ENCODE data around the gene SPATS1. TPM values are rescaled to one million over a fixed set of nuclear protein-coding genes. Genes with fewer than 3 reads are reported as not detected.

SPATS1 gene
- total RNA-seq (not detected), polyA plus RNA-seq (not detected)

DNA sequence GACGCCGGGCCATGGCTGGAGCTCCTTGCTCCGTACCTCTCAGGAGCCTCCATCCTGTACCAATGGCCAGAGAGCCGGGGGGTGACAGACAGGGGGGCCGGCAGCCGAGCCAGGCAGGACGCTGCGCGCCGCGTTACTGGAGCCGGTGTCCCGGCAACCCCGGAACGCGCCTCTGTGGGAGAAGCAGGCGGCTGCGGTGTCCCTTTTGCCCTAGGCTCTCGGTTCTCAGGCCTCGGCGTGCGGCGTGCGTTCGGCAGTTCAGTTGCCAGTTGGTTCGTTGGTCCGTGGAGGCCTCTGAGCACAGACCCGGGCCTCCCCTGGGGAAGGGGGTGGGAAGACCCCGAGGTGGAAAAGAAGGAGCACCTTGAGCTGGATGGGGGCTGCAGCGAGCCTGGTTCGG is at the start of gene SPATS1:
Gene SPATS1, plus strand, starts transcription at position 162 of the 400 bp plus-strand sequence. CDS start 446 bp downstream, outside the sequence.
- CTCF ChIA-PET (ENCODE audit: partially characterized antibody): interaction anchor here (0.7 to 3.0 kb wide), 3 partner anchors 74 to 237 kb away, joined by 4 to 14 read pairs (median 7); no protein-coding TSS in a partner anchor
- no peak within 1 kb of the TSS for H3K4me3 ChIP-seq (ENCODE audit: low read length in 2 of 2)
- H3K27ac ChIP-seq (ENCODE audit: low read depth, low read length): no peak within 1 kb of the TSS
- intact Hi-C loops (cut with micrococcal nuclease): no loop called here
- Mint-ChIP-seq H3K27ac (peak within 1 kb of the TSS in 1 of 7 donors; percentile 57), H3K4me1 (no peaks in the 10 kb centered on the region), H3K27me3 (peaks cover 40 to 50% of the 10 kb centered on the region in 2 donors), H3K4me3 (no peak within 1 kb of the TSS), H3K36me3 (no peaks in the 10 kb centered on the region), H3K9me3 (no peaks in the 10 kb centered on the region)
- no peak for DNase-seq
- no peaks in the 10 kb centered on the region for H3K9me3 ChIP-seq (ENCODE audit: control insufficient read depth in 1 of 2, low read length in 2 of 2)
- H3K27me3 ChIP-seq (ENCODE audit: insufficient read depth, low read length): peaks cover 14% of the 10 kb centered on the region
- H3K4me1 ChIP-seq (ENCODE audit: insufficient read depth, low read length): no peaks in the 10 kb centered on the region
- no peaks in the 10 kb centered on the region for H3K36me3 ChIP-seq (ENCODE audit: insufficient read depth, low read length)
- POLR2A ChIA-PET (ENCODE audit: partially characterized antibody): interaction anchor here (1.1 kb wide), 1 partner anchor 45 kb away, joined by 5 read pairs; the partner anchor contains the start of gene CDC5L

- intact Hi-C loops (cut with micrococcal nuclease): no loop called here
- H3K9me3 ChIP-seq (ENCODE audit: control insufficient read depth in 1 of 2, low read length in 2 of 2): no peaks in the 10 kb centered on the region
- Mint-ChIP-seq H3K9me3 (peaks cover 0 to 5% (median 0%) of the 10 kb centered on the region in 8 donors), H3K4me1 (peaks cover 0 to 10% (median 3%) of the 10 kb centered on the region in 4 donors), H3K27me3 (peaks cover 57 to 59% of the 10 kb centered on the region in 2 donors), H3K36me3 (no peaks in the 10 kb centered on the region), H3K4me3 (no peak overlapping the region), H3K27ac (no peak overlapping the region)
- H3K27ac ChIP-seq (ENCODE audit: low read depth, low read length): no peak overlapping the region
- DNase-seq: no peak
- peaks cover 15% of the 10 kb centered on the region for H3K4me1 ChIP-seq (ENCODE audit: insufficient read depth, low read length)
- H3K27me3 ChIP-seq (ENCODE audit: insufficient read depth, low read length): peaks cover 22% of the 10 kb centered on the region
- POLR2A ChIA-PET (ENCODE audit: partially characterized antibody): no interaction called here
- no peaks in the 10 kb centered on the region for H3K36me3 ChIP-seq (ENCODE audit: insufficient read depth, low read length)
- CTCF ChIA-PET (ENCODE audit: partially characterized antibody): interaction anchor here (0.7 to 1.3 kb wide), 2 partner anchors 24 to 130 kb away, joined by 3 to 4 read pairs; no protein-coding TSS in a partner anchor
- no peak overlapping the region for H3K4me3 ChIP-seq (ENCODE audit: low read length in 2 of 2)
Observed at GRCh38 chr6:44292661-44293365, 49.6 kb upstream of the SPATS1 start.

GRCh38 chr6:44294832-44295791 is 47.3 kb upstream of the SPATS1 start:
- H3K36me3 Mint-ChIP-seq: peaks cover 1 to 3% of the 10 kb centered on the region in 2 donors
- peaks cover 18% of the 10 kb centered on the region for H3K4me1 ChIP-seq (ENCODE audit: insufficient read depth, low read length)
- intact Hi-C loops (cut with micrococcal nuclease): no loop called here
- peaks cover 48 to 49% of the 10 kb centered on the region in 2 donors for H3K27me3 Mint-ChIP-seq
- no peak for DNase-seq
- H3K4me3 ChIP-seq (ENCODE audit: low read length in 2 of 2): no peak overlapping the region
- ChIA-PET POLR2A (ENCODE audit: partially characterized antibody) (interaction anchor here (0.8 to 1.5 kb wide), 3 partner anchors 10 to 38 kb away, joined by 3 to 5 read pairs (median 3); partner anchors contain the start of genes AARS2 and SLC35B2), CTCF (ENCODE audit: partially characterized antibody) (interaction anchor here (0.9 to 3.1 kb wide), 5 partner anchors 10 to 122 kb away, joined by 3 to 16 read pairs (median 4); partner anchors contain the start of gene AARS2)
- no peak overlapping the region for H3K27ac ChIP-seq (ENCODE audit: low read depth, low read length)
- H3K36me3 ChIP-seq (ENCODE audit: insufficient read depth, low read length): no peaks in the 10 kb centered on the region
- peaks cover 0 to 5% (median 0%) of the 10 kb centered on the region in 8 donors for H3K9me3 Mint-ChIP-seq
- no peak overlapping the region for H3K27ac Mint-ChIP-seq
- no peaks in the 10 kb centered on the region for H3K9me3 ChIP-seq (ENCODE audit: control insufficient read depth in 1 of 2, low read length in 2 of 2)
- peak overlapping the region in 1 of 8 donors; percentile 50 for H3K4me3 Mint-ChIP-seq
- peaks cover 0 to 23% (median 5%) of the 10 kb centered on the region in 4 donors for H3K4me1 Mint-ChIP-seq
- H3K27me3 ChIP-seq (ENCODE audit: insufficient read depth, low read length): peaks cover 26% of the 10 kb centered on the region

DNA sequence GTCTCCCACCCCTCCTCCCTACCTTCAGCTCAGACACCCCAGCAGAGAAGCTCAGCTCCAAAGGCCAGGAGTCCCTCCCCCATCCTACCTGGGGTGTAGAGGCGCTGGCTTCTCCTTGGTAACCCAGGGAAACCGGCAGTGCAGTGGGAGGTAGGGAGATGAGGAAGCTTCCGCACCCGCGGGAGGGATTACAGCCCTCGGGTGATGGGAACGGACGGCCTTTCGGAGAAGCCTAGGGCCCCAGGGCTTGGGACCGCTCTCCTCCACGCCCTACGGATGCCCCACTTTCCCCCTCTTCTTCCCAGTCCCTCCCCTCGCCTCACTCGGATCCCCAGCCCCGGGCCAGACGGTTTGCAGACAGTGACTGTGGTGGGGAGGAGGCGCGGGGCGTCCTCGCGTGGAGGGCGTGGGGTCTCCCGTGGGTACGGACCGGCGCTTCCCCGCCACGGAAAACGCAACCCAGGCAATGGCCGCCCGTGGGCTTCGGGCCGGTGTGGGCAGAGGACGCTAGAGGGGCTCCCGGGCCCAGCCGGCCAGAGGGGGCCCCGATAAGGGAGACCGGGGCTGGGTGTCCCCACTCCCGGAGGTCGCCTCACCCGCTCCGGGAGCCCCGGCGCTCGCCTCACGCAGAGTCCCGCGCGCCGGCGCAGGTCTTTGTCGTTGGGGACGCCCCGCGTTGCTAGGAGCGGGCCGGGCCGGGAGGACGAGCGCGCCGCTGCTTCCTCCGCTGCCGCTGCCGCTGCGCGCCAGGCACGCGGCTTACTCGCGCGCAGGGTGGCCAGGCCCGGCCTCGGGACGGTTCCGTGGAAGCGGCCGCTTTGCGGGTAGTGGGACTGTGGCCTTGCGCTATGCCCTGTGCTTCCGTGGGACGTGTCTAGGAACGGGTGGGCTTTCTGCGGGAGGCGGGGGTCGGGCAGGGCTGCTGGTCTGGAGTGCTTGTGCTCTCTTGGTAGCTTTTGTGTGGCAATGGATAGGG is 45.1 kb upstream of the SPATS1 start:
- H3K36me3 ChIP-seq (ENCODE audit: insufficient read depth, low read length): peaks cover 7% of the 10 kb centered on the region
- H3K9me3 ChIP-seq (ENCODE audit: control insufficient read depth in 1 of 2, low read length in 2 of 2): no peaks in the 10 kb centered on the region
- Mint-ChIP-seq H3K4me3 (peak overlapping the region in 7 of 8 donors; percentile 27 to 70 (median 51)), H3K27ac (no peak overlapping the region), H3K9me3 (peaks cover 0 to 5% (median 0%) of the 10 kb centered on the region in 8 donors), H3K36me3 (peaks cover 20 to 22% of the 10 kb centered on the region in 2 donors), H3K27me3 (peaks cover 30 to 34% of the 10 kb centered on the region in 2 donors), H3K4me1 (peaks cover 0 to 23% (median 5%) of the 10 kb centered on the region in 4 donors)
- intact Hi-C loops (cut with micrococcal nuclease): no loop called here
- peaks cover 26% of the 10 kb centered on the region for H3K27me3 ChIP-seq (ENCODE audit: insufficient read depth, low read length)
- no peak overlapping the region for H3K27ac ChIP-seq (ENCODE audit: low read depth, low read length)
- H3K4me1 ChIP-seq (ENCODE audit: insufficient read depth, low read length): peaks cover 18% of the 10 kb centered on the region
- ChIA-PET CTCF (ENCODE audit: partially characterized antibody) (interaction anchor here (1.4 to 1.8 kb wide), 2 partner anchors 16 to 29 kb away, joined by 4 to 5 read pairs; partner anchors contain the start of gene AARS2), POLR2A (ENCODE audit: partially characterized antibody) (interaction anchor here (1.4 to 1.5 kb wide), 2 partner anchors 8 to 50 kb away, joined by 3 to 5 read pairs; partner anchors contain the start of gene HSP90AB1)
- peak; percentile 31 to 51 (median 43) for DNase-seq
- peak overlapping the region in 1 of 2 donors; percentile 45 for H3K4me3 ChIP-seq (ENCODE audit: low read length in 2 of 2)

DNA sequence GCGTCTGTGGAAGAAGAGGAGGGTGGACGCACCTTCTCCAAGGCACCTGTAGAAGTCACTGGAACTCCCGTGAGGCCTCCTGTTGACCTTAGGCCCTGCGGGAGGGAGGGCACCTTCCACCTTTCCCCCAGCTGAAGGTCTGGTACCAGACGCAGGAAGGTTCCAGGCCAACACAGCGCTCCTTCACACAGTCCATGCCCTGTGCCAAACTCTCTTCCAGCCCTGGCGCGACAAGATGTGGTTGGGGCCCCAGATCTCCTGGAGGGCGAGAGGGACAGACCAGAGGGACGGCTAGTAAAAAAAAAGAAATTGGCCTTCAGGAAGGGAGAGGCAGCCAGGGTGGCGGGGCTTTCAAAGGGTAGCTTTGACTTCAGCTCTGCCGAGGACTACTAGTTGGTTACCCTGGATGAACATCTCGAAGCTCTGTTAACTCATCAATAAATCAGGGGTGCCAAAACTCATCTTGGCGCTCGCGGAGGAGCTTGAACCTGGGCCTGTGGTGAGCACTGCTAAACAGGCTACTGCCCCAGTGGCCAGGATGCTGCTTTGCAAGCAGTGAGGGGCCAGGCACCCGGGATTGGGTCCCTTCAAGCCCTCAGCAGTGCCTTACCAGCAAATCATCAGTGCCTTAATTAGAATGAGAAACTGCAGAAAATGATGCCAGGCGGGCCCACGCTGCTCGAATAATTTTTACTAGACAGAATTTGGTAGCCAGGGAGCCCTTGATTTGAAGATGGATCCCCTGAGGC is 44.2 kb upstream of the SPATS1 start:
- ChIA-PET CTCF (ENCODE audit: partially characterized antibody) (interaction anchor here (1.4 to 1.8 kb wide), 3 partner anchors 9 to 30 kb away, joined by 4 to 5 read pairs (median 4); partner anchors contain the start of gene AARS2), POLR2A (ENCODE audit: partially characterized antibody) (interaction anchor here (0.6 to 1.4 kb wide), 2 partner anchors 51 to 72 kb away, joined by 3 read pairs; partner anchors contain the start of gene HSP90AB1)
- Histone ChIP-seq H3K4me3 (ENCODE audit: low read length in 2 of 2) (no peak overlapping the region), H3K4me1 (ENCODE audit: insufficient read depth, low read length) (peaks cover 18% of the 10 kb centered on the region), H3K9me3 (ENCODE audit: control insufficient read depth in 1 of 2, low read length in 2 of 2) (no peaks in the 10 kb centered on the region), H3K36me3 (ENCODE audit: insufficient read depth, low read length) (peaks cover 7% of the 10 kb centered on the region), H3K27me3 (ENCODE audit: insufficient read depth, low read length) (peaks cover 26% of the 10 kb centered on the region), H3K27ac (ENCODE audit: low read depth, low read length) (no peak overlapping the region)
- Mint-ChIP-seq H3K9me3 (peaks cover 0 to 5% (median 0%) of the 10 kb centered on the region in 8 donors), H3K36me3 (peaks cover 25 to 28% of the 10 kb centered on the region in 2 donors), H3K27ac (peak overlapping the region in 1 of 7 donors; percentile 52), H3K27me3 (peaks cover 26 to 32% of the 10 kb centered on the region in 2 donors), H3K4me1 (peaks cover 0 to 23% (median 5%) of the 10 kb centered on the region in 4 donors), H3K4me3 (peak overlapping the region in 7 of 8 donors; percentile 8 to 67 (median 49))
- intact Hi-C loops (cut with micrococcal nuclease): no loop called here
- no peak for DNase-seq

All from CD4-positive, alpha-beta memory T cell (primary cell).